Left lobe of liver (tissue), 2 donors: ENCODE results near the gene CDR2. TPM values are rescaled to one million over a fixed set of nuclear protein-coding genes. Genes with fewer than 3 reads are reported as not detected.
"Not testable (repeated sequence)": the region's sequence is repeated elsewhere in the genome, so short reads cannot be mapped to it uniquely, and the experiment has no call there.

Experiments used
- ATAC-seq: fragments of 200-7000 bp; cut with Tn5 transposase; one replicate; pipeline ENCODE4 v1.9.1; 2020; ENCODE audit warnings: mild to moderate bottlenecking, moderate library complexity
- DNase-seq: peaks from one replicate; pipeline ENCODE4 v3.0.0-alpha.2; 2020; ENCODE audit warnings: low spot score
- total RNA-seq: library from RNA; stranded (reverse); gene quantifications from one replicate; pipeline ENCODE4 v1.2.1, GENCODE V29; 2021
- donor health status: DM: no; HTN: no; CAD: no; lungs with moderate emphysema.
- donor health status: DM: no; HTN: yes; CAD: no.

The CDR2 gene
- total RNA-seq, 1 donor from 2014 or later = 11.0 TPM

DNA sequence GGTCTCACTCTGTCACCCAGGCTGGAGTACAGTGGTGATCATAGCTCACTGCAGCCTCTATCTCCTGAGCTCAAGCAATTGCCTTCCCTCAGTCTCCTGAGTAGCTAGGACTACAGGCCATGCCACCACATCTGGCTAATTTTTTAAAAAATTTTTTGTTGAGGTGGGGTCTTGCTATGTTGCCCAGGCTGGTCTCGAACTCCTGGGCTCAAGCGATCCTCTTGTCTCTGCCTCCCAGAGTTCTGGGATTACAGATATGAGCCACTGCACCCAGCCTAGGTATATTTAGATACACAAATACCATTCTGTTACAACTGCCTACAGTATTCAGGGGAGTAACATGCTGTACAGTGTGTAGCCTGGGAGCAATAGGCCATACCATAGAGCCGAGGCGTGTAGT lies 62.9 kb downstream of the CDR2 start:
- no peak for ATAC-seq
- no peak for DNase-seq

GRCh38 chr16:22308824-22309520 lies 65.4 kb downstream of the CDR2 start:
- DNase-seq = no peak
- ATAC-seq = no peak

GRCh38 chr16:22307838-22308237 lies 66.6 kb downstream of the CDR2 start:
- no peak for DNase-seq
- ATAC-seq = no peak

- no peak for ATAC-seq
- no peak for DNase-seq
Observed at GRCh38 chr16:22306788-22307187, 67.6 kb downstream of the CDR2 start.

- ATAC-seq (no peak), DNase-seq (no peak)
Observed at GRCh38 chr16:22304411-22304810, 70.0 kb downstream of the CDR2 start.

DNA sequence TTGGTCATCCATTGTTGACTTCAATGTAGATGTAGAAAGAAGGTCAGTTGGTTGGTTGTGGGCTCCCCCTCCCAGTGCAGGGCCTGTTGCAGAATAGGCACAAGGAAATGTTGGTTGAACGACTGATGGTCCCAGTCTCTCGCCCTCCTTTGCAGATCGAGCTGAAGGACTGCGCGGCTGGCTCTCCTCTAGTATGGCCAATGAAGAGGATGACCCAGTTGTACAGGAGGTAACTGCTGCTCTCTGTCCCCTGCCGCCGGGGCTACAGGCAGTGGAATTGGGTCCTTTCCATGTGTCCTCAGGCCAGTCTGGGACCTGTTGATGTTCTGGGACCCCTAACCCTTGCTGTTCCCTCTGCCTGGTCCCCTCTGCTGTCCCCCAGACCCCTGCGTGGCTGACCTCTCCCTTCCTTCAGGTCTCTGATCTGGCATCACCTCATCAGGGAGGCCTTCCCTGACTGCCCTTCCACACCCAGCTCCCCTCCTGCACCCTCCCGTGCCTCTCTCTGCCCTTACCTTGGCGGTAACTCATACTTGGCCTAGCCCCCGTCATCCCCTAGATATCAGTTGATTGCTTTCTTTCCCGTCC lies 71.5 kb downstream of the CDR2 start:
- ATAC-seq = no peak
- no peak for DNase-seq

DNA sequence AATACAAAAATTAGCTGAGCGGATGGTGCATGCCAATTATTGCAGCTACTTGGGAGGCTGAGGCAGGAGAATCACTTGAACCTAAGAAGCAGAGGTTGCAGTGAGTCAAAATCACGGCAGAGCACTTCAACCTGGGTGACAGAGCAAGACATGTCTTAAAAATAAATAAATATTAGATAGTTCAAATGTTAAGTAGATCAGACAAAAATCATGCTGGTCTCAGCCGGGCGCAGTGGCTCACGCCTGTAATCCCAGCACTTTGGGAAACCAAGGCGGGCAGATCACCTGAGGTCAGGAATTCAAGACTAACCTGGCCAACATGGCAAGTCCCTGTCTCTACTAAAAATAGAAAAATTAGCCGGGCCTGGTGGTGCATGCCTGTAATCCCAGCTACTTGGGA lies 73.0 kb downstream of the CDR2 start:
- ATAC-seq, DNase-seq: not testable (repeated sequence)

- ATAC-seq (peak; percentile 45), DNase-seq (peak; percentile 70)
Observed at GRCh38 chr16:22300427-22301071, 73.9 kb downstream of the CDR2 start.

GRCh38 chr16:22299036-22299435 lies 75.4 kb downstream of the CDR2 start:
- ATAC-seq = no peak

DNA sequence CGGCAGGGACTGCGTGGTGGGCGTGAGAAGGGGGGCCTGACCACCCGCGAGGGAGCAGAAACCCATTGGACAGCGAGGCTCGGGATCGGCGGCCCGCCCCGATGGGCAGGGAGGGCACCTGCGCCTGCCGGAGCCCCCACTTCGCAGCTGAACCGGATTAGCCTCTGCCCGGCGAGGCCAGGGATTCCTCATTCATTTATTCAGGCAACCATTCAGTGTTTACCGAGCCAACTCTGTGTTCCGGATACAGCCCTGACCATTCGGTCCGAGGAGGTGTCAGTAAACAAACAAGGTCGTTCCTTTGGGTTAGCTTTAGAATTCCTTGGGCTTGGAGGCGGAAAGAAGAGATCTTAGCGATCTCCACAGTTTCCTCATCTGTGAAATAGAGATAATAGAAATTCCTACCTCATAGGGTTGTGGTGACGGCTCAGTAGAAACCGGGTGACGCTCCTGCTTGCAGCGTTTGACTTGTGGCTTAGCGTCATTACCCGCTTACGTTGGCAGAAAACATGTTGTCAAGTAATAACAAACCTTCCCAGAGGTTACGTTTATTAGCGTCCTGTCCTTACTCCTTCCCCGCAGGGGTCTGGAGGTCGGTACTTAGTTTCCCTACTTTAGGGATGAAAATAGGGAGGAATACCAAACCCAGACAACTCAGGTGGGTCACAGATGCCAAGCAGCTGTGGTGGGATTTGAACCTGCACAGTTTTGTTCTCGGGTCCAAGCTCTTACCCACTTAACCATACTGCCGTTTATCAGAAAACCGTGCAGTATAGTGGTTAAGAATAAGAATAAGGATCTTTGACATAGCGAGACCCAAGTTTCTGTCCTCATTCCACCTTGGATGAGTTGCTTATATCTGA lies 76.3 kb downstream of the CDR2 start:
- DNase-seq = peak; percentile 77

More at GRCh38 chr16:22299036-22299435, 75.4 kb downstream of the CDR2 start:
- no peak for DNase-seq

GRCh38 chr16:22297114-22297870 lies 77.1 kb downstream of the CDR2 start, which contains the start of gene POLR3E:
Gene POLR3E, plus strand, starts transcription at chr16:22297409. Its CDS starts 5,560 bp downstream, at chr16:22302969.
- ATAC-seq = peak; percentile 93
- peak; percentile 100 for DNase-seq

More for the DNA sequence above, 76.3 kb downstream of the CDR2 start:
- ATAC-seq = peak; percentile 39

- DNase-seq (no peak), ATAC-seq (no peak)
Observed at GRCh38 chr16:22296225-22297113, 78.0 kb downstream of the CDR2 start.

Other genes with a start within 250 kb of the CDR2 start
- gene SDR42E2, start 212.1 kb downstream of the CDR2 start, total RNA-seq = not detected
- gene EEF2K, start 168.3 kb downstream of the CDR2 start, total RNA-seq = 17.7 TPM
- gene POLR3E, start 77.2 kb downstream of the CDR2 start, total RNA-seq = 26.1 TPM
- 81.3 TPM for gene NPIPB5, start 136.3 kb upstream of the CDR2 start, total RNA-seq